Cardiac fibroblast (primary cell): Measurements from ENCODE around the gene ATRNL1.

Experiments used
- DNase-seq, 2 donors: peaks; one replicate each; pipeline versions ENCODE4 v3.0.0 to v3.0.0-alpha.2; 2010; ENCODE audit warnings: low read depth in 2 of 2
- H3K4me3 ChIP-seq, 2 donors: replicated peaks in 1 of 2; 1 replicate in 1 of 2; 2 replicates in 1 of 2; pipeline ENCODE4 v1.5.1; 2011; ENCODE audit warnings: low read depth in 2 of 2, low read length in 2 of 2, mild to moderate bottlenecking in 2 of 2, moderate library complexity in 1 of 2
- TF ChIP-seq, protein P1 (sequence below): IDR thresholded peaks from one replicate; pipeline ENCODE4 v1.5.1; 2011; ENCODE audit warnings: low read depth, mild to moderate bottlenecking, low read length, inconsistent platforms

ATRNL1 gene

DNA sequence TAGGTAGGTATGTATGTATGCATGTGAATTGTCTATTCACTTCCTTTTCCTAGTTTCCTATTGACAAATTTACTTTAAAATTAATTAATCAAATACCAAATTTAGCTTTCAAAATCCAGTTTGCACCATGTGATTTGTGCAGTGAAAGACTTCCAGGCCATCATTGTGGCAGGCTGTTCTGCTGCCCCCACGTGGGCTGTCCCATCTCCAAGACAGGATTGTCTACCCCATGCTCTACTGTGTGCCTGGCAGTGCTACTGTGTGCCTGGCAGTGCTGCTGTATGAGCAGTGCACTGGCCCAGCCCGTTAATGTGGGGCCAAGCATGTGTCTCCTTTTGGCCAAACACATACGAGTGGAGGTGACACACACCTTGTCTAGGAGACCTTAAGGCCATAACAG is 805.1 kb downstream of the ATRNL1 start:
- DNase-seq, result no peak
- TF ChIP-seq, protein P1, sequence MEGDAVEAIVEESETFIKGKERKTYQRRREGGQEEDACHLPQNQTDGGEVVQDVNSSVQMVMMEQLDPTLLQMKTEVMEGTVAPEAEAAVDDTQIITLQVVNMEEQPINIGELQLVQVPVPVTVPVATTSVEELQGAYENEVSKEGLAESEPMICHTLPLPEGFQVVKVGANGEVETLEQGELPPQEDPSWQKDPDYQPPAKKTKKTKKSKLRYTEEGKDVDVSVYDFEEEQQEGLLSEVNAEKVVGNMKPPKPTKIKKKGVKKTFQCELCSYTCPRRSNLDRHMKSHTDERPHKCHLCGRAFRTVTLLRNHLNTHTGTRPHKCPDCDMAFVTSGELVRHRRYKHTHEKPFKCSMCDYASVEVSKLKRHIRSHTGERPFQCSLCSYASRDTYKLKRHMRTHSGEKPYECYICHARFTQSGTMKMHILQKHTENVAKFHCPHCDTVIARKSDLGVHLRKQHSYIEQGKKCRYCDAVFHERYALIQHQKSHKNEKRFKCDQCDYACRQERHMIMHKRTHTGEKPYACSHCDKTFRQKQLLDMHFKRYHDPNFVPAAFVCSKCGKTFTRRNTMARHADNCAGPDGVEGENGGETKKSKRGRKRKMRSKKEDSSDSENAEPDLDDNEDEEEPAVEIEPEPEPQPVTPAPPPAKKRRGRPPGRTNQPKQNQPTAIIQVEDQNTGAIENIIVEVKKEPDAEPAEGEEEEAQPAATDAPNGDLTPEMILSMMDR, result no peak
- H3K4me3 ChIP-seq, result no peak overlapping the region

DNA sequence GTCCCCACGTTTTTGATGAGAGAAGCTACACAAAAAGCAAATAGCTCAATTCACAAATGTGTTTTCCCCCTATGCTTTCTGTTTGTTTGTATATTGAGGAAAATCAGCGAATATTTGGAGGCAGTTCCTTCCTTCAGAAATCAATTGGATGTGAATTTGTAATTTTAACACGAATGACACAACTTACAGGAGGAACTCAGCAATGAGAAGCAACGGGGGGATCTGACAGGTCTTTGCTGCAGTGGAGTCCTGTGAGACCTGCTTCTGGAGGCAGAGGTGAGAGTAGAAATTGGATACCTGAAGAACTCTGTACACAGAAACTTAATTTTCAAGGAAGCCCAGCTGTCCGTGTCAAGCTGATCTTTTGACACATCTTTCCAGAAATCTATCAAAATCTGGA is 809.4 kb downstream of the ATRNL1 start:
- H3K4me3 ChIP-seq, result no peak overlapping the region
- TF ChIP-seq, protein P1, result no peak
- DNase-seq, result no peak

DNA sequence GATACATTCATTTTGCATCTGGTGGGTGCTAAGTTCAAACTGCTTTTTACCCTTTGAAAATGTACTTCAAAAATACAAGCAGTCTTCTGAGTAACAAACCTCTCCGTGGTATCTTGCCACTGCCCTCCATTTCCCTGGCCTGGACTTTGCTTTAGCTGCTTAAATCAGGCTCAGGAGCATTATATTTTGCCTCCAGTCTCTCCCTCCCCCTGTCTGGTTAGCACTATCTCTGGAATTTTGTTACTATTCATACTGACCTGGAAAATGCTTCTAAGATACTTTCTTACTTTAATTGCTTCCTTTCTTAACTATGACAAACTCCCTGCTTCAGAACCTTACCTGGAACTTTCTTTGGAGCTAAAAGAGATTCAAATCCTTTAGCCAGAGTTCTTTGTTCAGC is 810.0 kb downstream of the ATRNL1 start:
- no peak for DNase-seq
- no peak overlapping the region for H3K4me3 ChIP-seq
- TF ChIP-seq, protein P1, result no peak

DNA sequence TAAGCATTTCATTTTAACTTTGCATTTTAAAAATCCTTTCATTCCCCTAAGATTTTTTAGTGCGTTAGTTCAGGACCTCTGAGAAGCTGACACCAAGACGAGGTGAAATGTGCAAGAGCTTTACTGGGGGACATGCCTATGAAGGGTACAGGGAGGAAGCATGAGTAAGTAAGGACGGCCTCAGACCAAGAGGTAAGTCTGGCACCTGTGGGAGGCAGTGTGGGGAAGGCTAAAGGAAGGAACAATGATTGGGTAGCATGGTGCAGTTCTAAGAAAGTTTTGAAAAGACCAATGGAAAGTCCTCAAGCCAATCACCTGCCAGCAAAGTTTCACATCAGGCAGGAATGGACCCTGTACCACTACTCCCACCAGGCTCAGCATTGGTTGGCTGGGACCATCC is 810.7 kb downstream of the ATRNL1 start:
- no peak overlapping the region for H3K4me3 ChIP-seq
- DNase-seq, result no peak
- TF ChIP-seq, protein P1, result no peak

DNA sequence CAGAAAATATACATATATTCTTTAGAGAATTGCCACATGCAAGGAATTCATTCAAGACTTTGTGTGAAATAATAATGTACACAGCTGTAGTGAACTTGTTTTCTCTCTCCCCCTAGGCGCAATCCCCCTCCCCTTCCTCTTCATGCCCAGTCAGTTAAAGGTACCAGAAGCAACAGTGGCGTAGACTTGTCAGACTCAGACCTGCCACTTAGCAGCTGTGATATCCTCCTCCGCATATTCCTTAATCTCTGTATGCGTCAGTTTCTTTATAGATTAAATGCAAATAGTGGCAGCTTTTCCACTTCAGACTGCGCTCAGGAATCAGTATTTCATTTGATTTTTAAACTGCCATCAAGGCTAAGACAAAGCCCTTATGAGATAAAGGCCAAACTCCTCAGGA is 815.9 kb downstream of the ATRNL1 start:
- TF ChIP-seq, protein P1, result no peak
- DNase-seq, result no peak
- no peak overlapping the region for H3K4me3 ChIP-seq

DNA sequence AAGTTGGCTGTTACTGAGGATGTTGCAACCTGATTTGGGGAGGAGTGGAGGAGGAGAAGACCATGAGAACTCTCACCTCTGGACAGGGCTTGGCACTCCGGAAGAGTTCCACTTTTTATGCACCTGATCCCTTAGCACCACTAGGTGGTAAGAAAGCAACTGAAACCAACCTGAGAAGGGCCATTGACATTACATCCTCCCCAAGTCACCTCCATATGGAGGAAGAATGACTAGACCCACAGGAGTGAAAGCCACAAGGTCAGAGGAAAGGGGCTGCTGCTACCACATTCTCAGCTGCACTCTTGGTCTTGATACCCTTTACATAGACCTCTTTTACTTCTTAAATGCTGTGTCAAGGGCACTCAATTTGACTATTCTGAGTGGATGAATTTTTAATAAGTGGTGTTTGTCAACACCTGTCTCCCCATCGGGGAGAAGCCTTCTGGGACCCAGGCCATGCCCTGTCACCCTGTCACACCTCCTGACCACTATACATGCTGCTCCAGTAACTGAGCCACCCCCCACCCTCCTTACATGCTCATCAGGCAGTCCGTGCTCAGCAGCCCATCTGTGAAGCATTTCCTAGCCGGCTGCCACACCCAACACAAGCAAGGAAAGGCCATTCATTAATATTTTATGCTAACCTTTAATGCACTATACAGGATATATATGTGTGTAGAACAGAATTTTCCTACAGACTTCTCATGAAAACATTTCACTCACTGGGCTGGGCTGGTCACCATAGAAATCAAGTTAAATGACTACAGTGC is 817.0 kb downstream of the ATRNL1 start:
- TF ChIP-seq, protein P1, result no peak
- no peak overlapping the region for H3K4me3 ChIP-seq
- DNase-seq, result no peak

DNA sequence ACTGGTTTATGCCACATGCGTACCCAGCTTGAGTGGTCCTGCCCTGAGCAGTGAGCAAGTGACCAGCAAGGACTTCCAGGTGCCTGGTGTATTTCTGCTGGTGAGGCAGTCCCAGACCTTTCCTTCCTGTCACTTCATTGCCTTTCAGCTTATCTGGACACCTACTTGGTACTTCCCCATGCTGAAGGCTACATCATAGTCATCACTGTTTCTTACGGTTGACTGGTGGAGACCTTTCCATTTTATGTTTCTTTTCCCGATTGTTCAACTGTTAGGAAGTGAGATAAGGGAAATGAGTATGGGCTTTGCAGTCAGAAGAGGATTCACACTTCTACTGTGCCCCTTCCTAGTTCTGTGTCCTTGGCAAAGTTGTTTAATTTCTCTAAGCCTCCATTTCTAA is 821.3 kb downstream of the ATRNL1 start:
- TF ChIP-seq, protein P1, result no peak
- DNase-seq, result no peak
- H3K4me3 ChIP-seq, result no peak overlapping the region
